GM10266 (cell line): ENCODE data around the gene ATP8A2.

Experiments used
- DNase-seq: peaks from one replicate; pipeline ENCODE4 v3.0.0; 2012; ENCODE audit errors: extremely low spot score
- TF ChIP-seq, protein P1 (sequence below): IDR thresholded peaks from 2 replicates; pipeline ENCODE4 v1.5.1; 2012; ENCODE audit warnings: mild to moderate bottlenecking, low read depth; ENCODE audit not compliant: control insufficient read depth, insufficient read depth; ENCODE audit errors: missing control alignments

ATP8A2 gene

DNA sequence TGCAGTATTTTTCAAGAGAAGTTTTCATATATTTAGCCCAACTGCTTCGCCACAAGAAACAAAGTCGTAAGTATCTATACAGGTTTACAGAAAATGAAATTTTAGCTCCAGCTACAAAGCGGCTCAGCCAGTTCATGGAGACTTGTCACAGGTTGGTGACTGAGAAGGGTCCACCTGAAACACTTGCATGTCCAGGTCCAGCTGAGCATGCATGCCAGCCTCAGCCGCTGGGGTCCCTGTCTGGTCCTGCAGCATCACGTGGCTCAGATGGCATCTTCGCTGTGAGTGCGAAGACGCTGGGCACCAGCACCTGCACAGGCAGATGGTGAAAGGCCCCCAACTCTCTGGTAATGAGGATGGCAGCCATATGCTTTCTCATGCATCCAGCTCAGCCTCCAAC, 616.2 kb downstream of the ATP8A2 start:
- TF ChIP-seq, protein P1, sequence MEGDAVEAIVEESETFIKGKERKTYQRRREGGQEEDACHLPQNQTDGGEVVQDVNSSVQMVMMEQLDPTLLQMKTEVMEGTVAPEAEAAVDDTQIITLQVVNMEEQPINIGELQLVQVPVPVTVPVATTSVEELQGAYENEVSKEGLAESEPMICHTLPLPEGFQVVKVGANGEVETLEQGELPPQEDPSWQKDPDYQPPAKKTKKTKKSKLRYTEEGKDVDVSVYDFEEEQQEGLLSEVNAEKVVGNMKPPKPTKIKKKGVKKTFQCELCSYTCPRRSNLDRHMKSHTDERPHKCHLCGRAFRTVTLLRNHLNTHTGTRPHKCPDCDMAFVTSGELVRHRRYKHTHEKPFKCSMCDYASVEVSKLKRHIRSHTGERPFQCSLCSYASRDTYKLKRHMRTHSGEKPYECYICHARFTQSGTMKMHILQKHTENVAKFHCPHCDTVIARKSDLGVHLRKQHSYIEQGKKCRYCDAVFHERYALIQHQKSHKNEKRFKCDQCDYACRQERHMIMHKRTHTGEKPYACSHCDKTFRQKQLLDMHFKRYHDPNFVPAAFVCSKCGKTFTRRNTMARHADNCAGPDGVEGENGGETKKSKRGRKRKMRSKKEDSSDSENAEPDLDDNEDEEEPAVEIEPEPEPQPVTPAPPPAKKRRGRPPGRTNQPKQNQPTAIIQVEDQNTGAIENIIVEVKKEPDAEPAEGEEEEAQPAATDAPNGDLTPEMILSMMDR: no peak
- DNase-seq: no peak

DNA sequence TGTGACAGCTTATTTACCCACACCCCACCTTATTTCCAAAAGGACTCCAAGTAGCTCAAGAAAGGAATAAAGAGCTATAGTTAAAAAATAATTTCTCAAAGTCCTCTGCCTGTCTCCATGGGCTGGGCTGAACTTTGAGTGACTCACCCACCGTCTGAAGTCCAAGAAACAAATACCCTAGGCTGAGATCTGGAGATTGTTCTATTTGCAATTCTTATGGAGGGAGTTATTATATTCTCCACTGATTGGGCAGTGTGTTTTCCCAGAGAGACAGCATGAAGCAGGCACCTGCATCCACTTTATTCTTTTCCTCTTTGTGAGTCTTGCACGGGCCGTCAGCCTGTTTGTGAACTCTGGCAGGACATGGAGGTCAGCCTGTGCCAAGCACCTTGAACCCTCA, 616.9 kb downstream of the ATP8A2 start:
- TF ChIP-seq, protein P1: no peak

DNA sequence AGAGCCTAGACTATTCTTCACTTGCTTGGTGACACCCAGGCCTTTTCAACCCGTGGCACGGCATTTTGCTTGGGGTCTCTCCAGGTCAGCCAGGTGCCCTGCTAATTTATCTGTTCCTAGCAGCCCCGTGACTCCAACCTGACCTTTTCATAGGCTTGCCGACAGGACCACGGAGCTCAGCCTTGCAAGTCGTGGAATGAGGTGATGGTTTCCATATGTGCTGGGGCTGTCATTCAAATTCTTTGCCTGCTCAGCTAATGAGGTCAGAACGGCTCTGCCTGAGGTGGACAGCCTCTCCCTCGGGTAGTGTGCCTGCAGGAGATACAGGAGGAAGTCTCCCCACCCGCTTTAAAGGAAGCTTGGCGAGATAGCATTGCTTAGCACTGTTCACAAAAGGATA, 619.0 kb downstream of the ATP8A2 start:
- TF ChIP-seq, protein P1: no peak
- DNase-seq: no peak

More for the DNA sequence above, 616.9 kb downstream of the ATP8A2 start:
- DNase-seq: no peak

DNA sequence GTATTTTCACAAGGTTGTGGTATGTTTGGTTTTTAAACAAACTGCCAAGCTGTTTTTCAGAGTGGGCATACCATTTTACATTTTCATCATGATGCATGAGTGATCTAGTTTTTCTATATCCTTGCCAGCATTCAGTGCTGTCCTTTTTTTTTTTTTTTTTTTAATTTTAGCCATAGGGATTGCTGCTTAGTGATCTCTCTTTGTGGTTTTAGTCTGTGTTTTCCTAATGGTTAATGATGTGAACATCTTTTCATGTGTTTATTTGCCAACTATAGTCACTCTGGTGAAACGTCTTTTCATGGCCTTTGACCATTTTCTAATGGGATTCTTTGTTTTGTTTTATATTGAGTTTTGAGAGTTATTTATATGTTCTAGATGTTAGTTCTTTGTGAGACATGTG, 620.3 kb downstream of the ATP8A2 start:
- no peak for DNase-seq
- TF ChIP-seq, protein P1: no peak

DNA sequence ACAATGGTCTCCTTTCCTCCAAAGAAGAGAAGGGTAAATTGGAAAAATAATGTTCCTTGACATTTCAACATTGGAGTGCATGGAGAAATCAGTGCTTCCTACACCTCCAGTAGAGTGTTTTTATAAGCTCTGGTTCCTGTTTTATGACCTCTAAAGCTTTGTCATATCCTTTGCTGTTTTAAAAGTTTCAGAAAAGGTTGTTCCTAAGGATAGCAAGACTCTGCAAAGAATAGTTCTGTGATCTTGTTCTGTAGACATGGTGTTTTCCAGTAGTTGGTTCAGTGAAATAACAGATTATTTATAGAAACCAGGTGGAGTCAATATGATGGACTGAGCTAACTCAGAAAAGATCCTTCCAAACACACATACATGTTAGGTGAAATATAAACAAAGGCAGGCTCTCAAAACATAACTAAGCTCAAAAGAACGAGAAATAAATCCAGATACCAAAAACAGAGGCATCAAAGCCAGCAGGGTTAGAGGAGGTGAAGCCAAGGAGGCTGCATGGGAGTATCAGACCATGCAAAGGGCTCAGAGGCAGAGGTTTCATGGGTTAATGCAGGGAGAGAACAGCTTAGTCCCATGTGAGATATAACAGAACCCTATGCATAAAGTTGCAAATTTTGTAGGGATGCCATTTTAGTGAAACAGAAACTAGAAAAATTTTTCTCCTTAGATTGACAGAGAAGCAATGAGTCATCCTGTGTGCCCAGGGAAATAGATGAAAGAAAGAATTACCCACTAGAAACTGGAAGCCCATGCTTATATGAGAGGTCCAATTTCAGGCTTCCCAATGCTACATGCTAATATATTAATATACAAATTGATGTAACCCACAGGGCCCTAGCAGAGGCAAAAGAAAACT, 635.7 kb downstream of the ATP8A2 start:
- DNase-seq: no peak
- TF ChIP-seq, protein P1: no peak

DNA sequence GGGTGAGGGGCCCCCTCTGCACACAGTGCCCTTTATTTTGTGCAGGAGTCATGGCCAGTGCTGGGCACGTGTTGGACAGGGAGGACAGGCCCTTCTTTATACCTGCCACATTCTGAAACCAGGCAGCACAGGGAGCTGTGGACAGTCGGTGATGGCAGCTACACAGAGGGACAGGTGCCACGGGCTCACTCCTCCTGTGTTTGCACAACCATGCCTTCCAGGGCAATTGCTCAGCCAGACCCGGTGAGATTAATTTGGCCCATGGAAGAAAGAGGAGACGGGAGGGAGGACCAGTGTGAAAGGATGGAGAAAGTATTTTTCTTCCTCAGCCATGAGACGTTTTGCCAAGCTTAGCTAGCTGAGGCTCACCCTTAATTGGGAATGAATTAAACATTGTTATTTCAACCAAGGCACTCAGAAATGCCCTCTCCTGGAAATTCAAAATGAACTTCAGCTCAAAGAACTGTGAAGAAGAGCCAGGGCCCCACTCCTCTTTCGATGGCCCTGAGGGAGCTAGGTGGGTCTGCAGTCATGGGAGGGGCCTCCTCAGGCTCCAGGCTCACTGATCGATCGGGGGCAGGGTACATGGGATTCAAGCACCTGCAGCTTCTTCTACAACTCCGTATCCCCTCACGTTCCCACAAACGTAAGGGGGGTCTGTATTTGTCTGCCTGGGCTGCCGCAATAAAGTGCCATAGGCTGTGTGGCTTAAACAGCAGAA, 638.9 kb downstream of the ATP8A2 start:
- no peak for DNase-seq
- TF ChIP-seq, protein P1: no peak

DNA sequence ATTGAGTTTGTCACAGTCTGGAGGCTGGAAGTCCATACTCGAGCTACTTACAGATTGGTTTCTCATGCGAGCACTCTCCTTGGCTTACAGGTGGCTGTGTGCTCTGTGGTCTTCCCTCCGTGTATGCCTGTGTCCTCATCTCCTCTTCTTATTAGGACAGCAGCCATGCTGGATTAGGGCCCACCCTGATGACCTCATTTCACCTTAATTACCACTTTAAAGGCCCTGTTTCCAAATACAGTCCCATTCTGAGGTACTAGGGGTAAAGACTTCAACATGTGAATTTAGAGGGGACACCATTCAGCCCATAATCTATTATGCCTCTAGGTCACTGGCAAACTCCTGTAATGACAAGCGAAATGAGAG, 639.4 kb downstream of the ATP8A2 start:
- TF ChIP-seq, protein P1: no peak
- no peak for DNase-seq
